Measurements from ENCODE around the gene ZCRB1.

Gene ZCRB1

GRCh38 chr12:42277396-42278127, 48.3 kb downstream of the ZCRB1 start:
- no peak overlapping the region for H3K9ac ChIP-seq
- H3K27me3 ChIP-seq, result no peaks in the 10 kb centered on the region
- H4K20me1 ChIP-seq, result no peaks in the 10 kb centered on the region
- H3K9me3 ChIP-seq (replicated peaks in 1 of 11), result peaks cover 4 to 16% (median 14%) of the 10 kb centered on the region in 11 experiments; a peak in 19 of 22 replicates
- no peak overlapping the region for H3K27ac ChIP-seq
- no peak overlapping the region for H3K4me3 ChIP-seq
- no peaks in the 10 kb centered on the region for H3K36me3 ChIP-seq
- TF ChIP-seq Cebpa-rat (IDR thresholded peaks at IDR 0.05), result no peak
- no peak overlapping the region for H3K4me2 ChIP-seq
- peaks cover 0 to 5% (median 0%) of the 10 kb centered on the region in 10 experiments; a peak in 2 of 20 replicates for H3K4me1 ChIP-seq

- no peak overlapping the region for H3K27ac ChIP-seq
- H3K9ac ChIP-seq, result no peak overlapping the region
- no peak overlapping the region for H3K4me3 ChIP-seq
- peaks cover 10 to 21% (median 19%) of the 10 kb centered on the region in 11 experiments; a peak in 20 of 22 replicates for H3K9me3 ChIP-seq (replicated peaks in 1 of 11)
- no peak for TF ChIP-seq Cebpa-rat (IDR thresholded peaks at IDR 0.05)
- no peaks in the 10 kb centered on the region for H3K36me3 ChIP-seq
- peaks cover 5 to 10% (median 9%) of the 10 kb centered on the region in 10 experiments; a peak in 18 of 20 replicates for H3K4me1 ChIP-seq
- no peaks in the 10 kb centered on the region for H4K20me1 ChIP-seq
- no peak overlapping the region for H3K4me2 ChIP-seq
- no peaks in the 10 kb centered on the region for H3K27me3 ChIP-seq
Observed at GRCh38 chr12:42275499-42275898, 50.4 kb downstream of the ZCRB1 start.

- Histone ChIP-seq H4K20me1 (no peaks in the 10 kb centered on the region), H3K4me3 (no peak overlapping the region), H3K4me1 (peaks cover 6 to 14% (median 12%) of the 10 kb centered on the region in 10 experiments; a peak in 18 of 20 replicates), H3K27me3 (no peaks in the 10 kb centered on the region), H3K27ac (no peak overlapping the region), H3K4me2 (no peak overlapping the region), H3K9ac (no peak overlapping the region), H3K9me3 (replicated peaks in 1 of 11) (peaks cover 10 to 21% (median 19%) of the 10 kb centered on the region in 11 experiments; a peak in 20 of 22 replicates), H3K36me3 (no peaks in the 10 kb centered on the region)
- TF ChIP-seq Cebpa-rat (IDR thresholded peaks at IDR 0.05), result no peak
Observed at GRCh38 chr12:42273706-42274105, 52.2 kb downstream of the ZCRB1 start.

GRCh38 chr12:42270596-42270995, 55.3 kb downstream of the ZCRB1 start:
- peaks cover 14 to 36% (median 29%) of the 10 kb centered on the region in 11 experiments; a peak in 20 of 22 replicates for H3K9me3 ChIP-seq (replicated peaks in 1 of 11)
- peak overlapping the region in 2 of 11 experiments; percentile 23 to 36; a peak in 2 of 22 replicates for H3K27ac ChIP-seq
- peaks cover 6 to 14% (median 12%) of the 10 kb centered on the region in 10 experiments; a peak in 18 of 20 replicates for H3K4me1 ChIP-seq
- no peak overlapping the region for H3K4me3 ChIP-seq
- H3K9ac ChIP-seq, result no peak overlapping the region
- no peaks in the 10 kb centered on the region for H3K36me3 ChIP-seq
- H3K27me3 ChIP-seq, result no peaks in the 10 kb centered on the region
- H3K4me2 ChIP-seq, result peak overlapping the region in 10 of 11 experiments; percentile 14 to 55 (median 38); a peak in 20 of 22 replicates
- no peak for TF ChIP-seq Cebpa-rat (IDR thresholded peaks at IDR 0.05)
- no peaks in the 10 kb centered on the region for H4K20me1 ChIP-seq

- Histone ChIP-seq H3K4me3 (no peak overlapping the region), H3K4me2 (no peak overlapping the region)
- no peak for TF ChIP-seq Cebpa-rat (IDR thresholded peaks at IDR 0.05)
Observed at GRCh38 chr12:42267413-42268190, 58.3 kb downstream of the ZCRB1 start.

GRCh38 chr12:42266579-42267230, 59.2 kb downstream of the ZCRB1 start:
- Histone ChIP-seq H4K20me1 (no peaks in the 10 kb centered on the region), H3K27ac (no peak overlapping the region), H3K4me2 (no peak overlapping the region), H3K4me3 (no peak overlapping the region), H3K4me1 (peaks cover 6 to 14% (median 12%) of the 10 kb centered on the region in 10 experiments; a peak in 18 of 20 replicates), H3K27me3 (no peaks in the 10 kb centered on the region), H3K9me3 (replicated peaks in 1 of 11) (peaks cover 0 to 16% (median 9%) of the 10 kb centered on the region in 11 experiments; a peak in 13 of 22 replicates), H3K36me3 (no peaks in the 10 kb centered on the region), H3K9ac (no peak overlapping the region)
- no peak for TF ChIP-seq Cebpa-rat (IDR thresholded peaks at IDR 0.05)

More at GRCh38 chr12:42267413-42268190, 58.3 kb downstream of the ZCRB1 start:
- no peaks in the 10 kb centered on the region for H3K27me3 ChIP-seq
- H3K27ac ChIP-seq, result no peak overlapping the region
- H3K4me1 ChIP-seq, result peaks cover 6 to 14% (median 12%) of the 10 kb centered on the region in 10 experiments; a peak in 18 of 20 replicates
- H4K20me1 ChIP-seq, result no peaks in the 10 kb centered on the region
- H3K9me3 ChIP-seq (replicated peaks in 1 of 11), result peaks cover 5 to 21% (median 13%) of the 10 kb centered on the region in 11 experiments; a peak in 20 of 22 replicates
- H3K9ac ChIP-seq, result no peak overlapping the region
- H3K36me3 ChIP-seq, result no peaks in the 10 kb centered on the region

GRCh38 chr12:42262271-42262670, 63.6 kb downstream of the ZCRB1 start:
- no peak overlapping the region for H3K9ac ChIP-seq
- no peak for TF ChIP-seq Cebpa-rat (IDR thresholded peaks at IDR 0.05)
- no peak overlapping the region for H3K4me3 ChIP-seq

More at GRCh38 chr12:42262271-42262670, 63.6 kb downstream of the ZCRB1 start:
- Histone ChIP-seq H3K27ac (no peak overlapping the region), H3K27me3 (no peaks in the 10 kb centered on the region), H3K9me3 (replicated peaks in 1 of 11) (peaks cover 0 to 8% (median 5%) of the 10 kb centered on the region in 11 experiments; a peak in 12 of 22 replicates), H4K20me1 (no peaks in the 10 kb centered on the region), H3K4me1 (no peaks in the 10 kb centered on the region), H3K36me3 (no peaks in the 10 kb centered on the region), H3K4me2 (no peak overlapping the region)

Measured in BLaER1 treated with 17β-estradiol and CSF1 and Interleukin-3, amounts not matched to agents 10 nM and 100 nM (cell line).